Muscle of arm (tissue), 12 donors: ENCODE results near the gene SLC29A2. TPM values are rescaled to one million over a fixed set of nuclear protein-coding genes. Genes with fewer than 3 reads are reported as not detected.
A peak's percentile ranks its signal among the peaks of the same experiment; 100 is the strongest.
"Not testable (repeated sequence)": the region's sequence is repeated elsewhere in the genome, so short reads cannot be mapped to it uniquely, and the experiment has no call there.

ENCODE experiments used
- DNase-seq: peaks from one replicate; pipeline ENCODE4 v3.0.0-alpha.2; 2013
- polyA plus RNA-seq, 12 donors: library from polyadenylated mRNA; unstranded; fragments of 120-200 nt; gene quantifications; one replicate each; pipeline ENCODE4 v1.2.1, GENCODE V29; 2013; ENCODE audit not compliant: insufficient read length in 12 of 12

Gene SLC29A2
- polyA plus RNA-seq, 12 donors = 13.7 to 38.4 (median 25.3) TPM; not detected in 1

DNA sequence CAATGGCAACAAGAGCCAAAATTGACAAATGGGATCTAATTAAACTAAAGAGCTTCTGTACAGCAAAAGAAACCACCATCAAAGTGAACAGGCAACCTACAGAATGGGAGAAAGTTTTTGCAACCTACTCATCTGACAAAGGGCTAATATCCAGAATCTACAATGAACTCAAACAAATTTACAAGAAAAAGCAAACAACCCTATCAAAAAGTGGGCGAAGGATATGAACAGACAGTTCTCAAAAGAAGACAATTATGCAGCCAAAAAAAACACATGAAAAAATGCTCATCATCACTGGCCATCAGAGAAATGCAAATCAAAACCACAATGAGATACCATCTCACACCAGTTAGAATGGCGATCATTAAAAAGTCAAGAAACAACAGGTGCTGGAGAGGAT lies 51.3 kb downstream of the SLC29A2 start:
- DNase-seq = not testable (repeated sequence)

DNA sequence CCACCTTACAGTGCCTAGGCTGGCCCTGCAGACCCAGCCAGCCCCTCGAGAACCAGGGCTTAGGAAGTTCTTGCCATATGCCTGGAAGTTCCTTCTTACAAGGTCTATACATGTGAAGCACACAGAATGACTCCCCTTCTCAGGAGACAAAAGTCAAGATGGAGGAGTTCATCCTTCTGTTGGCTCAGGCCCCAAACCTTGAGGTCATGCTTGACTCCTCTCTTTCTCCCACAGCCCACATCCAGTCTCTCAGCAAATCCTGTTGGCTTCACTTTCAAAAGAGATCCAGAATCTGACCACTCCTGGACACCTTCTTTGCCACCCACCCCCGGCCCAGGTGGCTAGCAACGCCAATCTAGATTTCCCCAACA lies 53.0 kb downstream of the SLC29A2 start:
- no peak for DNase-seq

- no peak for DNase-seq
Observed at GRCh38 chr11:66317723-66318599, 53.6 kb downstream of the SLC29A2 start.

DNA sequence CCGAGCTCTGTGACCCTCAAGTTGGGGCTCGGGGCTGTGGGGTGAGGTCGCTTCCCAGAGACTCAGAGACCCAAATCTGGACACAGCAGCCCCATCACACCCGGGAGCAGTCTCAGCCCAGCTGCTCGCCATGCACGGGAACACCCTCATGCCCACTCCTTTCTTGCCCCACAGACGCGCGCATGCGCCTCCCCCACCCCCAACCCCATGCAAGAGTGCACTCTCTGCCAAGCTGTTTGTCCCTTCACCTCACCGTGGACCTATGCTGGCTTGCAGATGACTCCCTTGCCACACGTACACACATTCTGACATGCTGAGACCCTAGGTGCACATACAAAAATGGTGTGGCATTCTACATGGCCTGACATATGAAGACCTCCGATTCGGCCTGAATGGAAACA lies 54.2 kb downstream of the SLC29A2 start:
- no peak for DNase-seq

- peak; percentile 83 for DNase-seq
Observed at GRCh38 chr11:66316849-66317251, 54.7 kb downstream of the SLC29A2 start, which contains the start of gene CD248. CD248 (minus strand) TSS chr11:66317044; CDS start chr11:66317027, 17 bp downstream.

- DNase-seq = no peak
Observed at GRCh38 chr11:66315921-66316811, 55.4 kb downstream of the SLC29A2 start.

- DNase-seq = no peak
Observed at GRCh38 chr11:66315498-66315885, 56.1 kb downstream of the SLC29A2 start.

- no peak for DNase-seq
Observed at GRCh38 chr11:66314561-66315497, 56.7 kb downstream of the SLC29A2 start.

DNA sequence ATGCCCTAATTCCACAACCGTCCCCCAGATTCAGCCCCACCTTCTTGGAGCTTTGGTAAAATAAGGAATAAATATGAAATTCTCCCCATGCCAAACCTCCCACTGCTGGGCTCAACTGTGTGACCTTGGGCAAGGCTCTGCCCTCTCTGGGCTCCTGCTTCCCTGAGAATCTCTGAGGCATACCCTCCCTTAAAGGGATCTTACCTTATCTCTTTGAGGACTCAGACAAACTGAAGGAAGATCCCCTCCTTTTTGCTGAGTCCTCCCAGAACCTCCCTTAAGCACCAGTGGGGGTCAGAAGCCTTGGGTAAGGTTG lies 57.4 kb downstream of the SLC29A2 start:
- DNase-seq = no peak

DNA sequence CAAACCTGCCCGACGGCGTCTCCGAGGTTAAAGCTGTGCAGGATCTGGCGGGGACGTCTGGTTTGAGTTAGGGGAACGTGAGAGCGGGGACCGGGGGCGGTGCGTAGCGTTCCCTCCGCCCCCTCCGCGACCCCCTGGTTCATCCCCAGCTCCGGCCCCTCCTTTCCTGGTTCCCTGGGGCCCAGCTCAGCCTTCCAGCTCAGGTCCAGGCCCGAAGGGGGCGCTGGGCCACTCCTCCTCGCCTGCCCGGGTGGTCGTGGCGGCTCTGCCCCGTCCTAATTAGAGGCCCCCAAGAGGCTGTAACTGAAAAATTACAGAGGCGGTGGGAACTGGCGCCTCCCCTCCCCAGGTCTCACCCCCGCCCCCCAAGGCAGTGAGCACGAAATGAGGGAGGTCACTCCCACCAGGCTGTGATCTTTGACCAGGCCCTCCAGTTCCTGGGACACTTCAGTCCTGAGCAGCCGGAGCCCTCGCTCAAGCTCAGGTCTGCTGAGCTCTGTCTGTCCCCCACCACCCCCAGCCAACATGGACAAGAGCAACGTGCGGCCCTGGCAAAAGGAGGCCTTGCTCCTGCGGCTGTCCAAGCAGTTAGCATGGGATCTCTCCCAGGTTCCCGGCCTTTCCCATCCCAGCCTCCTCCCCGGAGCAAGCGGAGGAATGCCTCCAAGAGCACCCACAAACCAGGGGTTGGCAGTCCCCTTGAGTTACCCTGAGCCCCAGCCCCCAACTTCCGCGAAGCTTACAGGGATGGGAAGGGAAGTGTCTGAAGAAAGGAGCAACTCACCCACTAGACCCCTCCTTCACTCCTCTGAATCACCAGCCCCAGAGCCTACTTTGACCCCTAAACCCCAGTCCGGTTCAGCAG lies 58.0 kb downstream of the SLC29A2 start:
- DNase-seq = no peak

DNA sequence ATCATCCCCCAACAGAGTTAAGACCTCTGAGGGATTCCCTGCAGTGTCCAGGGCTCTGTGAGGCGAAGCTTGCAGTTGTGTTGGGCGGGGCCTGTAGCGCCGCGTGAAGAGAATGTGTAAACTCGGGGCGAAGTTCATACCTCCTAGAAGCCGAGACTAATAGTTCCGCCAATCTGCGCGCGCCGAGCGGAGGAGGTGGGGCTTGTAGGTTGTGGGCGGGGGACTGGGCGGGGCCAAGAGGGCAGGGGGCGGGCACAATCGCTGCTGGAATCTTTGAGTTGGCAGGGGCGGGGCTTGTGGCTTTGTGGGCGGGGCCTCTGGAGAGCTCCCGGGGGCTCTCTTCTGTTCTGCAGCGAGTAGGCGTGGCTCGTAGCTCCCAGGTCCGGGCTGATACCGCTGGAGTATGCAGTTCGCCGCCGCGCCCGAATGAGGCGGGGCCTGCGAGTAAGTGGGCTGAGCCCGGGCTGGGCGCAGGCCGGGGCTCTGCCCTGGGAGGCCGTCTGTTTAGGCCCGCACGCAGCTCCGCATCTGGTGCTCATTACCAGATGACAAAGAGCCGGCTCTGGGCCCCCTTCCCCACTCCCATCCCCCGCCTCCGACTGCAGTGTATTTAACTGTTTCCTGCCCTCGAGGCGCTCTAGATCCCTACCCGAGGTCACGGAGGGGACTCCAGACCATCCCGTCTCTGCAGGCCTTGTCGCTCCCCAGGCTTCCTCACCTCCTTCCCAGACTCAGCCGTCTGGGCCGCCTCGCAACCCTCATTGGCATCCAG lies 58.8 kb downstream of the SLC29A2 start:
- peak; percentile 97 for DNase-seq

Other genes with a start within 250 kb of the SLC29A2 start
- gene KLC2, start 114.1 kb downstream of the SLC29A2 start, polyA plus RNA-seq = 10 to 100 TPM in 10 of 12 donors, 1 to 10 TPM in 1, not detected in 1; 8.3 to 21.6 (median 14.8) TPM
- 100 to 1,000 TPM in 2 of 12 donors, 10 to 100 TPM in 9, not detected in 1; 74.0 to 118 (median 89.9) TPM for gene RAB1B, start 103.1 kb downstream of the SLC29A2 start, polyA plus RNA-seq
- 1 to 10 TPM in 11 of 12 donors, not detected in 1; 1.6 to 9.4 (median 4.7) TPM for gene CNIH2, start 93.6 kb downstream of the SLC29A2 start, polyA plus RNA-seq
- gene YIF1A, start 82.6 kb downstream of the SLC29A2 start, polyA plus RNA-seq = 100 to 1,000 TPM in 1 of 12 donors, 10 to 100 TPM in 10, not detected in 1; 30.1 to 132 (median 40.9) TPM
- gene TMEM151A, start 79.9 kb downstream of the SLC29A2 start, polyA plus RNA-seq = under 1 TPM in 1 of 12 donors, not detected in 11; 0.08 TPM
- gene CD248, start 54.7 kb downstream of the SLC29A2 start, polyA plus RNA-seq = 100 to 1,000 TPM in 4 of 12 donors, 10 to 100 TPM in 7, not detected in 1; 58.8 to 208 (median 73.9) TPM
- gene RIN1, start 35.3 kb downstream of the SLC29A2 start, polyA plus RNA-seq = 10 to 100 TPM in 1 of 12 donors, 1 to 10 TPM in 9, not detected in 2; 4.1 to 11.7 (median 5.9) TPM
- 10 to 100 TPM in 11 of 12 donors, not detected in 1; 14.7 to 28.4 (median 19.2) TPM for gene BRMS1, start 26.7 kb downstream of the SLC29A2 start, polyA plus RNA-seq
- 10 to 100 TPM in 11 of 12 donors, not detected in 1; 16.0 to 25.2 (median 20.3) TPM for gene B4GAT1, start 24.1 kb downstream of the SLC29A2 start, polyA plus RNA-seq
- under 1 TPM in 8 of 12 donors, not detected in 4; 0.07 to 0.58 (median 0.22) TPM for gene NPAS4, start 49.3 kb upstream of the SLC29A2 start, polyA plus RNA-seq
- gene MRPL11, start 67.1 kb upstream of the SLC29A2 start, polyA plus RNA-seq = 10 to 100 TPM in 11 of 12 donors, not detected in 1; 42.2 to 62.4 (median 46.3) TPM
- 1 to 10 TPM in 11 of 12 donors, not detected in 1; 4.2 to 10.0 (median 5.2) TPM for gene PELI3, start 95.1 kb upstream of the SLC29A2 start, polyA plus RNA-seq
- 10 to 100 TPM in 11 of 12 donors, not detected in 1; 15.5 to 45.8 (median 21.7) TPM for gene DPP3, start 108.7 kb upstream of the SLC29A2 start, polyA plus RNA-seq
- gene BBS1, start 138.9 kb upstream of the SLC29A2 start, polyA plus RNA-seq = 10 to 100 TPM in 11 of 12 donors, not detected in 1; 15.8 to 34.2 (median 20.8) TPM
- gene ZDHHC24, start 174.3 kb upstream of the SLC29A2 start, polyA plus RNA-seq = 1 to 10 TPM in 11 of 12 donors, not detected in 1; 2.9 to 8.1 (median 4.9) TPM
- 100 to 1,000 TPM in 5 of 12 donors, 10 to 100 TPM in 6, not detected in 1; 26.5 to 263 (median 61.4) TPM for gene ACTN3, start 175.1 kb upstream of the SLC29A2 start, polyA plus RNA-seq
- gene CTSF, start 196.8 kb upstream of the SLC29A2 start, polyA plus RNA-seq = 10 to 100 TPM in 11 of 12 donors, not detected in 1; 23.6 to 41.0 (median 29.6) TPM
- under 1 TPM in 9 of 12 donors, not detected in 3; 0.08 to 0.27 (median 0.12) TPM for gene CCDC87, start 221.3 kb upstream of the SLC29A2 start, polyA plus RNA-seq
- 10 to 100 TPM in 11 of 12 donors, not detected in 1; 23.2 to 49.3 (median 29.5) TPM for gene CCS, start 221.4 kb upstream of the SLC29A2 start, polyA plus RNA-seq
- gene RBM14, start 244.9 kb upstream of the SLC29A2 start, polyA plus RNA-seq = 10 to 100 TPM in 11 of 12 donors, not detected in 1; 32.3 to 55.3 (median 37.4) TPM